ENCODE data around the gene GPR143. TPM values are rescaled to one million over a fixed set of nuclear protein-coding genes. Genes with fewer than 3 reads are reported as not detected.

Gene GPR143
- total and polyA plus RNA-seq, 2 experiments from 2014 or later, result not detected

GRCh38 chrX:9706421-9706820 is 59.2 kb downstream of the GPR143 start:
- H3K9ac ChIP-seq, result no peak overlapping the region
- H4K20me1 ChIP-seq (ENCODE audit: insufficient read depth), result no peaks in the 10 kb centered on the region
- no peaks in the 10 kb centered on the region for H3K27me3 ChIP-seq (replicated peaks; ENCODE audit: insufficient read depth)
- H3K4me3 ChIP-seq, result no peak overlapping the region
- in situ Hi-C loops (cut with MboI), result loop anchor here (10.0 to 25.0 kb wide), 2 partner anchors 742 to 894 kb away; partner anchors contain the start of gene FAM9A
- H3K4me2 ChIP-seq (ENCODE audit: unreplicated experiment), result no peak overlapping the region
- H3K4me1 ChIP-seq (ENCODE audit: insufficient read depth), result no peaks in the 10 kb centered on the region
- H3K27ac ChIP-seq, result no peak overlapping the region
- no peaks in the 10 kb centered on the region for H3K9me2 ChIP-seq (ENCODE audit: insufficient read depth)
- H3K36me3 ChIP-seq (ENCODE audit: low read depth), result no peaks in the 10 kb centered on the region
- no peaks in the 10 kb centered on the region for H3K9me3 ChIP-seq (ENCODE audit: low read depth)
- 61 to 100% methylated on average over 2 to 4 of the region's 4 CpGs for WGBS, 2 experiments (ENCODE audit: low coverage in 1 of 2, low lambda C conversion rate in 2 of 2, missing lambda C conversion rate in 2 of 2)
- no peak for DNase-seq
- H3K79me2 ChIP-seq (ENCODE audit: insufficient read depth), result no peaks in the 10 kb centered on the region
- H3F3A ChIP-seq (ENCODE audit: insufficient read depth), result no peaks in the 10 kb centered on the region
- TF ChIP-seq EZH2 (IDR thresholded peaks at IDR 0.05; ENCODE audit: insufficient read depth, poor library complexity, severe bottlenecking) (no peak), EZH2phosphoT487 (IDR thresholded peaks at IDR 0.05; ENCODE audit: insufficient read depth, low read depth) (no peak)
- no peak overlapping the region for H2AFZ ChIP-seq

DNA sequence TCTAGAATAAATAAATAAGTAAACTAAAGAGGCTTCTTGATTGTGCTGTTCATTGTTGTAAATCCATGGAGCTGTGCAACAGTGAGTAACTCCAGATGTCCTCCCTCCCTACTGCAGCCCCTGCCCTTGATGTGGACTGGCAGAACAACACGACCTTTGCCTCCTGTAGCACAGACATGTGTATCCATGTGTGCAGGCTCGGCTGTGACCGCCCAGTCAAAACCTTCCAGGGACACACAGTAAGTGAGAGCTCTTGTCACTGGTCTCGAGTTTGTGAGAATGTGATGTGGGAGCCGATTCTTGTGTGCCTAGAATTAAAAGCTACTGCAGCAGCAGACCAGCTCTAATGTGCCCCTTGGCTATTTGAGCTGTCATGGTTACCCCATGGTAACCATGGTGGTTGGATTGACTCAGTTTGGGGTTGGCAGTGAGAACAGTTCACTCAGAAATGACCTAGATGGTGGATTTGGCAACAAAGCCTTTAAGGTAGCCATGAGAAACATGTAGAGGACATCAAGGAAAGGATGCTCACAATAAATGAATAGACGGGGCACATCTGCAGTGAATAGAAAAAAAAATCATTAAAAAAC is 60.7 kb downstream of the GPR143 start:
- no peak for TF ChIP-seq EZH2 (IDR thresholded peaks at IDR 0.05; ENCODE audit: insufficient read depth, poor library complexity, severe bottlenecking)
- Histone ChIP-seq H3K27me3 (replicated peaks; ENCODE audit: insufficient read depth) (no peaks in the 10 kb centered on the region), H3K36me3 (ENCODE audit: low read depth) (no peaks in the 10 kb centered on the region), H3K9ac (no peak overlapping the region), H3K79me2 (ENCODE audit: insufficient read depth) (no peaks in the 10 kb centered on the region), H3F3A (ENCODE audit: insufficient read depth) (no peaks in the 10 kb centered on the region), H3K9me3 (ENCODE audit: low read depth) (no peaks in the 10 kb centered on the region), H2AFZ (no peak overlapping the region), H4K20me1 (ENCODE audit: insufficient read depth) (no peaks in the 10 kb centered on the region), H3K27ac (no peak overlapping the region), H3K9me2 (ENCODE audit: insufficient read depth) (no peaks in the 10 kb centered on the region), H3K4me1 (ENCODE audit: insufficient read depth) (no peaks in the 10 kb centered on the region), H3K4me2 (ENCODE audit: unreplicated experiment) (no peak overlapping the region), H3K4me3 (no peak overlapping the region)
- no peak for DNase-seq
- in situ Hi-C loops (cut with MboI), result loop anchor here (10.0 to 25.0 kb wide), 2 partner anchors 740 to 893 kb away; partner anchors contain the start of gene FAM9A
- WGBS, 2 experiments (ENCODE audit: low coverage in 1 of 2, low lambda C conversion rate in 2 of 2, missing lambda C conversion rate in 2 of 2), result 94 to 97% methylated on average over 5 to 6 of the region's 6 CpGs

GRCh38 chrX:9703406-9703805 is 62.2 kb downstream of the GPR143 start:
- in situ Hi-C loops (cut with MboI), result loop anchor here (10.0 to 25.0 kb wide), 2 partner anchors 739 to 891 kb away; partner anchors contain the start of gene FAM9A
- no peak for TF ChIP-seq EZH2phosphoT487 (IDR thresholded peaks at IDR 0.05; ENCODE audit: insufficient read depth, low read depth)
- TF ChIP-seq EZH2 (IDR thresholded peaks at IDR 0.05; ENCODE audit: insufficient read depth, poor library complexity, severe bottlenecking), result no peak
- Histone ChIP-seq H3K27ac (no peak overlapping the region), H3K9ac (no peak overlapping the region), H3F3A (ENCODE audit: insufficient read depth) (no peaks in the 10 kb centered on the region), H3K9me3 (ENCODE audit: low read depth) (no peaks in the 10 kb centered on the region), H4K20me1 (ENCODE audit: insufficient read depth) (no peaks in the 10 kb centered on the region), H3K79me2 (ENCODE audit: insufficient read depth) (no peaks in the 10 kb centered on the region), H3K36me3 (ENCODE audit: low read depth) (no peaks in the 10 kb centered on the region), H3K4me2 (ENCODE audit: unreplicated experiment) (no peak overlapping the region), H3K27me3 (replicated peaks; ENCODE audit: insufficient read depth) (no peaks in the 10 kb centered on the region), H3K4me1 (ENCODE audit: insufficient read depth) (no peaks in the 10 kb centered on the region), H2AFZ (no peak overlapping the region), H3K4me3 (no peak overlapping the region), H3K9me2 (ENCODE audit: insufficient read depth) (no peaks in the 10 kb centered on the region)
- 88 to 100% methylated on average over 3 to 11 of the region's 14 CpGs for WGBS, 2 experiments (ENCODE audit: low coverage in 1 of 2, low lambda C conversion rate in 2 of 2, missing lambda C conversion rate in 2 of 2)
- DNase-seq, result no peak

GRCh38 chrX:9701790-9702189 is 63.9 kb downstream of the GPR143 start:
- H3K36me3 ChIP-seq (ENCODE audit: low read depth), result no peaks in the 10 kb centered on the region
- DNase-seq, result no peak
- no peak overlapping the region for H3K27ac ChIP-seq
- H3K4me1 ChIP-seq (ENCODE audit: insufficient read depth), result no peaks in the 10 kb centered on the region
- 95 to 96% methylated on average over 4 to 12 of the region's 12 CpGs for WGBS, 2 experiments (ENCODE audit: low coverage in 1 of 2, low lambda C conversion rate in 2 of 2, missing lambda C conversion rate in 2 of 2)
- in situ Hi-C loops (cut with MboI), result loop anchor here (10.0 to 25.0 kb wide), 2 partner anchors 737 to 889 kb away; partner anchors contain the start of gene FAM9A
- no peaks in the 10 kb centered on the region for H3K79me2 ChIP-seq (ENCODE audit: insufficient read depth)
- H3K4me2 ChIP-seq (ENCODE audit: unreplicated experiment), result no peak overlapping the region
- no peaks in the 10 kb centered on the region for H4K20me1 ChIP-seq (ENCODE audit: insufficient read depth)
- H3K4me3 ChIP-seq, result no peak overlapping the region
- H3K9me3 ChIP-seq (ENCODE audit: low read depth), result no peaks in the 10 kb centered on the region
- no peak overlapping the region for H3K9ac ChIP-seq
- H3K9me2 ChIP-seq (ENCODE audit: insufficient read depth), result no peaks in the 10 kb centered on the region
- H2AFZ ChIP-seq, result no peak overlapping the region
- no peaks in the 10 kb centered on the region for H3F3A ChIP-seq (ENCODE audit: insufficient read depth)
- H3K27me3 ChIP-seq (replicated peaks; ENCODE audit: insufficient read depth), result no peaks in the 10 kb centered on the region
- TF ChIP-seq EZH2phosphoT487 (IDR thresholded peaks at IDR 0.05; ENCODE audit: insufficient read depth, low read depth) (no peak), EZH2 (IDR thresholded peaks at IDR 0.05; ENCODE audit: insufficient read depth, poor library complexity, severe bottlenecking) (no peak)

Data from GM23248 (cell line).